Stimulated activated CD8-positive, alpha-beta memory T cell treated with anti-CD3 and anti-CD28 coated beads, Interleukin-2, amount 100 ng/mL, for 1 hour (primary cell): ENCODE results near the gene TENM3.

Experiments
- DNase-seq, 2 donors: peaks; one replicate each; pipeline ENCODE4 v3.0.0-alpha.2; 2020; ENCODE audit warnings: low read depth in 2 of 2

TENM3 gene

DNA sequence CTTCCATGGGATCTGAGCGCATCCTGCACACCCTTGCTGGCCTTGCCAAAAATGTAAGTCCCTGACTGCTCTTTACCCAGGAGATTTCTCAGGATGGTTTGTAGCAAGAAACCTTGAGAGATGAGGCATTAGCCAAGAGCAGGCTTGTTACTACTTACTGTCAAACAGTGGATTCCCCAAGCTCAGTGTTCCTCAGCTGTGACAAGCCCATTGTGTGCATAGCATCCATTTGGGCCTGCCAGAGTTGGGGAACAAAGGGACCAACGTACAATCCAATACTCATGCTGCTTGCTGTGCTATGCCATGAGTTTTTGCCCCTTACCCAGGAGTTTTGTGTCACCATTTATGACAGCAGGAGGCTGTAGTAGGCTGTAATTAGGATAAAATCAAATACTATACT, 267.6 kb downstream of the TENM3 start:
- DNase-seq = no peak

- DNase-seq = no peak
Measured at GRCh38 chr4:182513587-182514291, 270.5 kb downstream of the TENM3 start.

- no peak for DNase-seq
Measured at GRCh38 chr4:182518421-182518820, 275.2 kb downstream of the TENM3 start.

DNA sequence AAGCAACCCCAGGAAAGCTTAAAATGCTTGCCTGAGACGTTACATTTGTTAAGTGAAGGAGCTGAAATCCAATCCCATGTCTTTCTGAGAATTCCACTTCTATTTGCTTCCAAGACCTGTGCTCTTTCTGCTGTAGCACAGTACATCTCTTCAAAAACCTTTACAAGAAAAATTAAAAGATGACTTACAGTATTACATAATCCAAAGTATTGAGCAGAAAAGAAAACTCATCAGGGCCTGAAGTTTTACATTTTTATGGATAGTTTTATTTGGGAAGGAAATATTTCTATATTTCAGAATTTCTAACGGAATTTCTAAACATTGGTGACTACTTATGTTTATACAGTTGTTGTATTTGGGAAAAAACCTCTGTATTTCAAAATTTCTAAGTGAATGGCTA, 276.3 kb downstream of the TENM3 start:
- DNase-seq = no peak

DNA sequence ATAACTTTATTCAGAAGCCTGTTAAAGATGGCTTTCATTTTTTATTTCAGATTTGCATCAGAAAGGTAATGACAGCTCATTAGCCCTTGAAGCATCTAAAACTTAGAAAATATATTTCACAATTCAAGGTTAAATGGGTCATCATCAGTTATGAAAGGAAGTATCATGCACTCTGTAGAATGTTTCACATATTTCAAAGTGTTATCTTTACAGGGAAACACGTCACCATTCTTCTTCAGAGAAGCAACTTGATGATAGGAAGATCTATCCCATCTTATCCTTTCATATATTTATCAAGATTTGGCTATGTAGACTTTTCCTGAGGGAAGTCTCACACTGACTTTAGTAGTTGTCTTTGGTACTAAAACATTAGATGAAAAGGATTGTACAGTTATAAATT, 277.8 kb downstream of the TENM3 start:
- DNase-seq = no peak

DNA sequence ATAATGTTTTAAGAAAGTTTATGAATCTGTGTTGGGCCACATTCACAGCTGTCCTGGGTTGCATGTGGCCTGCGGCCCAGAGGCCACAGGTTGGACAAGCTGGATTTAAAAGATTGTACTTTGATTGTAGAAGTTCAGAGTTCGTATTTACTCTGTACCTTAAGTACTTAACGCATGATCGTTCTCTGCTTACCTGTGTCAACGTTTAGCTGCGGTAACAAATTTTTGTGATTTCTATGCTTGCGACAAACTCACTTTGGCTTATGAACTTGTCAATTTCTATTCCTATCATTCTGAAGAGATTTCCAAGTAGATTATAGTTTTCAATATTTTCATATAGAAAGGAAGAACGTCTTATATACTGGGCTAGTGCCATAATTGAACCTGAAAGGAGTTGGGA, 285.6 kb downstream of the TENM3 start:
- DNase-seq = no peak

DNA sequence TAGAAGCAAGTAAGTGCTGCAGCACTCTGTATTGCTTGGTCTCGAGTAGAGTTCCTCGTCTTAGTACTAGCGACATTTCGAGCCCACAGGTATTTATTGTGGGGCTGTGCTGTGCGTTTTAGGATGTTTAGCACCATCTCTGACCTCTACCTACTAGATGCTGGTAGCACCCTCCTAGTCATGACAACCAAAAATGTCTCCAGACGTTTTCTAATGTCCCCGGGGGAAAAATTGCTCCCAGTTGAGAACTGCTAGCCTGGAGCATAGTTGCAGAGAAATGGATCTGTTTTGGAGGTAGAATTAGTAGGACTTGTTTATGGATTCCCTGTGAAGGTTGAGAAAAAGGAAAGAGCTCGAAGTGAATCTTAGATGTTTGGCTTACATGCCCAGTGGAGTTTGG, 287.2 kb downstream of the TENM3 start:
- no peak for DNase-seq

DNA sequence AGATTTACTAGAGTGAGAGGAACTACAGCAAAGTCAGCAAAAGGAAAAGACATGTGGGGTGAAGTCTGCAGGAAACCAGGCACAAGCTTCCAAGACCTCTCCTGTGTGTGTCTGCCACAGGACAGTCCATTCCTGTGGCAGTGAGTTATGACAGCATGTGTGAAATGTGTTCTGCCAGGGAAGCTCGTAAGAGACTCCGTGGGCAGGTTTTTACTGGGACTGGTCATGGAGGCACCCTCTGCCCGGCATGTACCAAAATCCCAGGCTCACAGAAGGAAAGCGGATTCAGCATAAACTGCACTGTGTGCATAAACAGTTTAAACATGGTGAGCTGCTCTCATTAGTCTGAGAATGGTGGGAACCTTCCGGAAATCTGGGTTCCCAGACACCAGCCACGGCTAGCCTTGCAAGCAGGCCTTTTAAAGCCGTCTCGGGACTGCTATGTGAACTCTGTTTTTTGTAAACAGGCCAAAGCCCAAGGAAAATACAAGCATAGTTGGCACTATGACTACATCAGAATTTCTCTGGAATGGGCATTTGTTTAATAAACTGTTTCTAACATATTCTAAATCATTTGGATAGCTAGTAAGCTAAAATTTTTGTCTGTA, 288.5 kb downstream of the TENM3 start:
- no peak for DNase-seq

DNA sequence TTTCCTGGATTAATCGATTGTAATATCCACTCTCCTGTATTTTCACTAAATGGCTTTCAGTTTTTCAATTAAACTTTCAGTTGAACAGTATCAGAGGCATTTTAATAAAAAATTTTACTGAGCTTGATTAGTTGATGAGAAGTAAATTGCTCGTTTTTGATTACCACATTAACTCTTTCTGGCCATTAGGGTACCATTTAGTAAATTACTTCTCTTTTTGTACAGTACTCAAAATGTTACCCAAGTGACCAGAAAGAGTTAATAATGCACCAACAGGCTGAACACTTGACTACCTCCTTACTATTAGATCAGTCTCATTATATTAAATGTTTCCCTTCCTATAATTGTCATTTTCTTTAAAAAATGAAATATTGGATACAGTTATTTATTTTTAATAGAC, 289.2 kb downstream of the TENM3 start:
- no peak for DNase-seq

DNA sequence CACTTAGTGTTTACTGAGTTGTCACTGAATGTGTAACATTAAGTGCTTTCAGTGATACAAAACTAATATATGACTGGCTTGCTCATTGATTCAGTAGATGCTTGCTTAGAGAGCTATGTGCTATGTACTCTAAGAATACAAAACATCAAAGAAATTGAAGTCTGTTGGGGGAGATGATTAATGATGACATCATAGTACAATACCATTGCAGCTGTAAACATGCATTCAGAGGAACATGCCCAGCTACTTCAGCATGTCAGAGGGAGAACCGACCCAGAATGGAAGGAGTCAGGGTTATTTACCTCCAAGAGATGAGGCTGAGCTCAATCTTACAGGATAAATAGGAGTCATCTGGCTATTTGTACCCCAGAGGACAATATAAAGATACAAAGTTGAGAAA, 290.8 kb downstream of the TENM3 start:
- DNase-seq = no peak

- DNase-seq = no peak
Measured at GRCh38 chr4:182536221-182536811, 293.1 kb downstream of the TENM3 start.

- no peak for DNase-seq
Measured at GRCh38 chr4:182537031-182537795, 294.0 kb downstream of the TENM3 start.

DNA sequence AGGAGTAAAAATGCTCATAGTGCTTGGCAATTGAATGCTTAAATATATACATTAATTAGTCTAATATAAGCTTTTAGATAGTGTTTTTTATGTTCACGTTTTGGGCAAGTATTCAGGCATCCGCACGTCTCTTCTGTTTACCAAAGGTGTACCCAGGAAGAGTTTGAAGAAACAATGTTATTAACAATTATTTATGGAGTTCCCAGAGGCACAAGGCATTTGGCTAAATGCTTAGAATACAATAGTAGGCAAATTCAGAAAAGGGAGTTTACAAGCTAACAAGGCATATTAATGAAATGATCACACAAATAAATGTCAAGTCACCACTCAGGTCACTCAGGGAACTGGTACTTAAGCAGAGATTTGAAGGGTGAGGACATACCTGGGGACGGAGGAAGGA, 294.8 kb downstream of the TENM3 start:
- DNase-seq = no peak

DNA sequence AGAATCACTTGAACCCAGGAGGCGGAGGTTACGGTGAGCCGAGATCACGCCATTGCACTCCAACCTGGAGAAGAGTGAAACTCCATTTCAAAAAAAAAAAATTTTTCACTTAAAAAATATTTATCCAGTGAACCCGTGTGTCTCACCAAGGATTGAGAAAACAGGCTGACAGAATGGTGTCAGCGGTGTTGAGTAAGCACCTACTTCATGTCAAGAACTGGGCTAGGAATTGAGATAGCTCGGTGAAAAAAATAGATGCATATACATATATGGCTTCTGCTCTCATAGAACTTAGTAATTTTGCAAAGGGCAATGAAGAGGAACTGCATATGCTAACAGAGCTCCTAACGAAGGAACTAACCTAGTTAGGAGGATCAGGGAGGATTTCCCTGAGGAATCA, 297.3 kb downstream of the TENM3 start:
- DNase-seq = no peak

GRCh38 chr4:182547435-182547834, 304.2 kb downstream of the TENM3 start:
- no peak for DNase-seq

DNA sequence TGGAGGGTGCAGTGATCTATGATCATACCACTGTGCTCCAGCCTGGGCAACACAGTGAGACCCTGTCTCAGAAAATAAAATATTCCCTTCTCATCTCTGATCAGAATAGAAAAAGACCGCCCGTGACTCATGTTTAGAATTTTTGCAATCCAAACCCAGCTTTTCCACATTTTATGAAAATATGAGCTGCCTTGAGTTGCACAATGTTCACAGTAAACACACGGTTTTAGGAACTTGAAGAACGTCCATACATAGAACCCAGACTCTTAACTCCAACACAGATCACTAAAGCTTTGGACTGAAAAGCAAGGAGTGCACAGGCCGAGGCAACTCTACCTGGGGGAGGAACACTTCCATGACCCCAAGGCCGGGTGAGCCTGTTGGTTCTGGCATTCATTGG, 305.0 kb downstream of the TENM3 start:
- DNase-seq = no peak

DNA sequence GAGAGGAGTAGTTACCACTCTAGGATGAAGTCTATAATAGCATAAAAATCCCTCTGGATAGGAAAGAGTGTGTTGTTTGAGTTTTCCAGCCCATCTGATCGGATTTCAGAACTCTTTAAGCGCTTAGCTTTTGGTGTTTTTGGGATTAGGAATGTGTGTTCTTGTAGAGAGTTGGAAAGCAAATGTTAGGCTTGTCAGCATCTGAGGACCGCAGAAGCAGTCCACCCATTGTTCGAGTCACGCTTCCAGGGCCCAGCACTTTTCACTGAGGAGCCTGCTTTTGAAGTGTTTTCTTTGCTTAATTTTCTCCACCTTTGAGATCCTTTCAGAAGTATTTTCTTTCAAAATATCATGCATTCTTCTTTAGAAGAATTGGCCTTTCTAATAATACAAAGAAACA, 306.2 kb downstream of the TENM3 start:
- DNase-seq = no peak

GRCh38 chr4:182552948-182553347, 309.7 kb downstream of the TENM3 start:
- no peak for DNase-seq

GRCh38 chr4:182553653-182554052, 310.5 kb downstream of the TENM3 start:
- no peak for DNase-seq

DNA sequence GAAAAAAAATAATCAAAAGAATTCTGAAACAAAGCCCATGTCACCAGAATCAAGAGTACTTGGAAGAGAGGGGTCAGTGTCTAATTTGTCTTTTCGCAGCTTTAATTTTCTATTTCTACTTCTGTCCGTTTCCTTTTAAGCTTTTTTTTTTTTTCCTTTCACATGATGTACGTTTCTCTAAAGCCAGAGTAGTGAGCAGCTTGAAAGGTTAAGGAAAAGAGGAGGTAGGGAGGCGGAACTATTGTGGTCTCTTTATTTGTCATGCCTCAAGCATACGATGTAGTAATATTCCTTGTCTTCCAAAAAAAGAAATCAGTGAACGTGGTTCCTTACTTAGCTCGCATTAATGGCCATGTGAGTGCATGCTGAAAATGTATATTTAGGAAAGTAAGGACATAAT, 311.5 kb downstream of the TENM3 start:
- DNase-seq = no peak

DNA sequence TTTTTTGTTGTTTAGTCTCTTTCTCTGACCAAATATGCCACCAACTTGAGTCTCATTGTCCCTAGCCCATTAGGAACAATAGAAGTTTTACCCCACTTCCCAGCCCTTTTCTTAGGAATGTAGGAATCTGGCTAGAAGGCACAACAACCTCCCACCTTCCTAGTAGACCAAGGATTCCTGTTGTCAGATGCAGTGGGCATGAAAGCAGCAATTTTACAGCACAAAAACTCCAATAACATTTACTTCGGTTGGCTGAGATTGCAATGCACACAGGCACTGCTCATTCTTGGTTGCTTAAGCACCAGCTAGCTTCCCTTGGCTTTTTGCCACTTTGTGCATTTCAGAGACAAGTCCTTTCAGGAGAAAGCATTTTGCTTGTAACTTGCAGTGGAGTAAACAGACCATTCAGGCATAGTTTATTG, 312.8 kb downstream of the TENM3 start:
- no peak for DNase-seq

GRCh38 chr4:182556580-182556979, 313.4 kb downstream of the TENM3 start:
- DNase-seq = no peak

DNA sequence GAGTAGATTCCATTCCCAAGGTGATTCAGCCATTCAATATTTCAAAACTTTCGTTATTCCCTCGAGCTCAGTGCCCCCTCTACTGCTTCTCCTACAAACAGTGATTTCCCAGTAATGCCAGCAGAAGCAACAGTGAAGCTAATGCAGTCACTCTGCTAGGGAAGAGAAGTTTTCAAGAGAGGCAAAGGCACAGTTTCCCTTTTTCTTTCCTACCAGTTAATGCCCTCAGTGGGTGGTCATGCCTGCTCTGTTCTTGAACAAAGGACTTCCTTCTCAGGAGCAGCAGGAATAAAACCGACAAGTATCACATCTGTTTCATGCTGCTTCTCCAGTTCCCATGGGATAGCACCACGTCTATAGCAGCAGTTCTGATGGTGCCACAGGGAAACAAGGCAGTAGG, 317.2 kb downstream of the TENM3 start:
- no peak for DNase-seq
